Esophagus squamous epithelium (tissue), 5 donors: Measurements from ENCODE around the gene EVX2. TPM values are rescaled to one million over a fixed set of nuclear protein-coding genes. Genes with fewer than 3 reads are reported as not detected.
A peak's percentile ranks its signal among the peaks of the same experiment; 100 is the strongest.

Experiments
- DNase-seq: peaks from one replicate; lab custom pipeline; 2025; lab: John Stamatoyannopoulos, UW
- H3K27ac ChIP-seq, 4 donors: fragments of 200-600 bp; sonication (generic); one replicate each; pipeline ENCODE4 v1.5.1; 2016 to 2019; ENCODE audit warnings: mild to moderate bottlenecking in 1 of 4
- H3K27me3 ChIP-seq, 4 donors: fragments of 200-600 bp; sonication (generic); 1 replicate in 3 of 4; 2 replicates in 1 of 4; pipeline versions ENCODE4 v1.5.1 to v1.6.0; 2017 to 2021; ENCODE audit warnings: antibody characterized with exemption in 1 of 4
- H3K36me3 ChIP-seq, 3 donors: fragments of 200-600 bp; sonication (generic); one replicate each; pipeline ENCODE4 v1.5.1; 2016 to 2019
- H3K4me1 ChIP-seq, 3 donors: fragments of 200-600 bp; sonication (generic); one replicate each; pipeline ENCODE4 v1.5.1; 2017 to 2019
- H3K4me3 ChIP-seq, 4 donors: fragments of 200-600 bp; sonication (generic); 1 replicate in 3 of 4; 2 replicates in 1 of 4; pipeline ENCODE4 v1.5.1; 2016 to 2019; ENCODE audit warnings: mild to moderate bottlenecking in 2 of 4, moderate library complexity in 1 of 4
- H3K9me3 ChIP-seq, 3 donors: fragments of 200-600 bp; sonication (generic); one replicate each; pipeline ENCODE4 v1.5.1; 2016 to 2019
- POLR2A ChIP-seq, 4 donors: fragments of 450-650 bp; IDR thresholded peaks; one replicate each; pipeline ENCODE4 v1.6.1; 2017; ENCODE audit warnings: antibody characterized with exemption in 4 of 4, mild to moderate bottlenecking in 4 of 4, moderate library complexity in 3 of 4
- WGBS, 2 donors: methylation state at CpG; one replicate each; pipeline ENCODE4 v1.1.5; 2018; 5-methylcytosine and 5-hydroxymethylcytosine counted together
- intact Hi-C: fragments of 100-400 bp; cut with DNase I; formaldehyde crosslinking; loops from one replicate; pipeline ENCODE4 v1.15.0; 2022
- total RNA-seq, 4 donors: library from RNA; depleted of rRNA; stranded (reverse); fragments of >200 nt; gene quantifications; one replicate each; pipeline ENCODE4 v1.1.0, GENCODE V29; 2016
- TF ChIP-seq, protein P1 (sequence below), 6 experiments: fragments of 450-650 bp in 4 of 6; fragments of 200-600 bp in 2 of 6; sonication (generic) in 2 of 6; IDR thresholded peaks; one replicate each; pipeline ENCODE4 v1.5.1; 2016 to 2019; ENCODE audit warnings: antibody characterized with exemption in 6 of 6, mild to moderate bottlenecking in 4 of 6, moderate library complexity in 4 of 6
- donor health status: DM: yes; HTN: yes; CAD: no.

The EVX2 gene
- total RNA-seq, 4 donors from 2014 or later: not detected

DNA sequence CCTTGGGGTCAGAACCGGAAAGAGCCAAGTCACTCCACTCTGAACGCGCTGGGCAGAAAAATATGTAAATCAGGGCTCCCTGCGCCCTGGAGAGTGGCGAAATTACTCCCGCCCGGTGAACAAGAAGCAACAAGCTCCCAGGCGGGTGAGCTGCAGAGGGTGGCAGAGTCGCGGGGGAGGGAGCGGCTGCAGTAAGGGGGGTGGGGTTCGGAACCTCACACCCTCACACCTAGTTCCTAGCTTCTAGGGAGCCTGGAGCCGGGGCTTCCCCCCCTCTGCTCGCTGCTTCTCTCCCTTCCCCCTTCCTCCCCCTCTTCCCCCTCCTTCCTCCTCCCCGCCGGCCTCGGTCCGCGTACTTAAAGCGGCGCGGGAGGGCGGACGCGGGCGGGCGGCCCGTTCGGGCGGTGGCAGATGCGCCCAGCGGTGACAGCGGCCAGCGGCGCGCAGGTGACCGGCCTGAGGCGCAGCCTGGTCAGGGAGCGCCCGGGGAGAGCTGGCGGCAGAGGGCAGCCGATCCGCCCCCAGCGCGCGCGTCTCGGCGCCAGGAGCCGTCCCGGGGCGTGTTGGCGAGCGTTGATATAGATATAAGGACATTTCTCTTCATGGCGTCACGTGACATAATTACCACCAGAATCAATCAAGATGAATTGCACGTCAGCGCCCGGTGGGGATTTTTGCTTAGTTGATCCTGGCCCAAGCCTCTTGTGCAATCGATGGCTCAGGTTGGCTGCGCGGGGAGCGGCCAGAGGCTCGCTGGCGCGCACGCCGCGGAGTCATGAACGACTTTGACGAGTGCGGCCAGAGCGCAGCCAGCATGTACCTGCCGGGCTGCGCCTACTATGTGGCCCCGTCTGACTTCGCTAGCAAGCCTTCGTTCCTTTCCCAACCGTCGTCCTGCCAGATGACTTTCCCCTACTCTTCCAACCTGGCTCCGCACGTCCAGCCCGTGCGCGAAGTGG is 23.1 kb upstream of the EVX2 start, which contains the start of gene HOXD11:
TSS of gene HOXD11 (plus strand) at position 700 of the 959 bp plus-strand sequence. CDS start at position 776, 76 bp downstream.
- TF ChIP-seq, protein P1, sequence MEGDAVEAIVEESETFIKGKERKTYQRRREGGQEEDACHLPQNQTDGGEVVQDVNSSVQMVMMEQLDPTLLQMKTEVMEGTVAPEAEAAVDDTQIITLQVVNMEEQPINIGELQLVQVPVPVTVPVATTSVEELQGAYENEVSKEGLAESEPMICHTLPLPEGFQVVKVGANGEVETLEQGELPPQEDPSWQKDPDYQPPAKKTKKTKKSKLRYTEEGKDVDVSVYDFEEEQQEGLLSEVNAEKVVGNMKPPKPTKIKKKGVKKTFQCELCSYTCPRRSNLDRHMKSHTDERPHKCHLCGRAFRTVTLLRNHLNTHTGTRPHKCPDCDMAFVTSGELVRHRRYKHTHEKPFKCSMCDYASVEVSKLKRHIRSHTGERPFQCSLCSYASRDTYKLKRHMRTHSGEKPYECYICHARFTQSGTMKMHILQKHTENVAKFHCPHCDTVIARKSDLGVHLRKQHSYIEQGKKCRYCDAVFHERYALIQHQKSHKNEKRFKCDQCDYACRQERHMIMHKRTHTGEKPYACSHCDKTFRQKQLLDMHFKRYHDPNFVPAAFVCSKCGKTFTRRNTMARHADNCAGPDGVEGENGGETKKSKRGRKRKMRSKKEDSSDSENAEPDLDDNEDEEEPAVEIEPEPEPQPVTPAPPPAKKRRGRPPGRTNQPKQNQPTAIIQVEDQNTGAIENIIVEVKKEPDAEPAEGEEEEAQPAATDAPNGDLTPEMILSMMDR (IDR thresholded peaks at IDR 0.05): no peak
- TF ChIP-seq POLR2A (IDR thresholded peaks at IDR 0.05): no peak
- H3K9me3 ChIP-seq: no peaks in the 10 kb centered on the region
- no peaks in the 10 kb centered on the region for H3K36me3 ChIP-seq
- H3K27ac ChIP-seq: no peak within 1 kb of the TSS
- WGBS, 2 donors: 0% methylated on average over 6 to 8 of the region's 85 CpGs
- H3K27me3 ChIP-seq: peaks cover 27 to 100% (median 81%) of the 10 kb centered on the region in 4 donors
- intact Hi-C loops: no loop called here
- H3K4me3 ChIP-seq: peak within 1 kb of the TSS; percentile 24 to 66 (median 37)
- no peak for DNase-seq
- peaks cover 18 to 50% (median 31%) of the 10 kb centered on the region in 3 donors for H3K4me1 ChIP-seq

DNA sequence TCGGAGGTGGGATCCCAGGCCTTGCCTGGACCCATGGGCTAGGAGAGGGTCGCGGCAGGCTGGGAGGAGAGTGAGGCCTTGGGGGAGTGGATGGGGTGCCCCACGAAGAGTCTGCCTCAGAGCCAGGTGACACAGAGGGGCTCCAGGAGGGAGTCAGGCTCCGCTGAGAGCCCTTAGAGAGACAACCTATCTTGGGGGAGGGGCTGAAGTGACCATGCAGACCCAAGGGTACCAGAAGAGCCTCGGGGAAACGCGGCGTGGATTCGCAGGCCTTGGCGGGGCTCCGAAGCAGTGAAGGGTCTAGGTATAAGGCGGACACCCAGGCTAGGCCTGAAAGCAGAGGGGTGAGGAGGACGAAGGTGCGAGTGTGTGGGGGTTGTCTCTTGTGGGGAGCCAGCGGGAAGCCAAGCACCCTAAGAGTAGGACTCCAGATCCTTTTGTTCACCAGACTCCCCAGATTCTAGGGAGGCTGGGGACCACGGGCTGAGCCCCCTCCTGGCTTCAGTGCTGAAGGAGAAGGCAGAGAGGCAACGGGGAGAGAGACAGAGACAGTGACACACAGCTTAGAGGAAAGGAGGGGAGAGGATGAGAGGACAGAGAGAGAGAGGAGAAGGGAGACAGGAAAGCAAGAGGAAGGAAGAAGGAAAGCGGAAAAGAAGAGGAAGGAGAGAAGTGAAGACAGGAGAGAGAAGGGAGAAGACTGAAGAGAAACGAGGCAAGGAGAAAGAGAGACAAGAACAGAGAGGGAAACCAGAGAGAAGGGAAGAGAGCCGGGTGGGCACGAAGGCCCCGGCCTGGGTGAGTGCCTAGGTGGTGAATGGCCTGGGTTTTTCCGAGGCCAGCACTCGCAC is 22.2 kb upstream of the EVX2 start:
- TF ChIP-seq, protein P1 (IDR thresholded peaks at IDR 0.05): no peak
- no peak for TF ChIP-seq POLR2A (IDR thresholded peaks at IDR 0.05)
- H3K36me3 ChIP-seq: no peaks in the 10 kb centered on the region
- intact Hi-C loops: no loop called here
- H3K4me1 ChIP-seq: peaks cover 18 to 50% (median 31%) of the 10 kb centered on the region in 3 donors
- WGBS, 2 donors: 14 to 16% methylated on average over 20 of the region's 25 CpGs
- no peak overlapping the region for H3K27ac ChIP-seq
- H3K27me3 ChIP-seq: peaks cover 25 to 100% (median 80%) of the 10 kb centered on the region in 4 donors
- no peak for DNase-seq
- no peaks in the 10 kb centered on the region for H3K9me3 ChIP-seq
- H3K4me3 ChIP-seq: peak overlapping the region in 2 of 4 donors; percentile 47 to 66

DNA sequence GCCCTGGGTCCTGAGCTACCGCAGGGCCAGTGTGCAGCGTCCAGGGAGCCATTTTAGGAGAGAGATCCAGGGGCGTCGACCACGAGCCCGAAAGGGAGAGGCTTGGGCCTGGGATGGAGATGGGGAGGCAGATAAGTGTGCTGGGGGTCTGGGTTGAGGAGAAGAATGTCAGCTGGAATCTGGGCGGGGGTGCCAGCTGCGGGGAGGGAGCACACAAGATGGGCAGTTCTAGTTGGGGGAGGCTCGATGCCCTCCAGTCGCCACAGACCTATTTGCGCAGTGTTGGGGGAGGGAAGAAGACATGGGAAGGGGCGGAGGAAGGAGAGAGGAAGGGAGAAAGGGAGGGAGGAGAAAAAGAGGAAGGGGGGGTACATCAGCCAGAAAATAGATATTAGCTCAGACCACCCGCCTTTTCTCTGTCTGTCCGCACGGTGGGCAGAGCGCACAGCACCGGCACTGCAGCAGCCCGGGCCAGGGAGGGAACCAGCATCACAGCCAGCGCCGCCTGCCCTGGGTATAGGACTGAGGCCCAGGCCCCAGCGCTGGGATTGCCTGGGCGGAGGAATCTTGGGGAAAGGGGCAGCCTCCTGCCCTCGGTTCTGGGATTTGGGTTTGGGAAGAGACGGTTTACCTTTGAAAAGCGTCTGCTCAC is 21.4 kb upstream of the EVX2 start:
- intact Hi-C loops: no loop called here
- Histone ChIP-seq H3K27ac (no peak overlapping the region), H3K4me1 (peaks cover 18 to 54% (median 31%) of the 10 kb centered on the region in 3 donors), H3K9me3 (no peaks in the 10 kb centered on the region), H3K4me3 (peak overlapping the region in 1 of 4 donors; percentile 45), H3K27me3 (peaks cover 29 to 100% (median 80%) of the 10 kb centered on the region in 4 donors), H3K36me3 (no peaks in the 10 kb centered on the region)
- no peak for DNase-seq
- 11 to 20% methylated on average over 18 to 21 of the region's 25 CpGs for WGBS, 2 donors
- TF ChIP-seq, protein P1 (IDR thresholded peaks at IDR 0.05): no peak
- TF ChIP-seq POLR2A (IDR thresholded peaks at IDR 0.05): no peak

DNA sequence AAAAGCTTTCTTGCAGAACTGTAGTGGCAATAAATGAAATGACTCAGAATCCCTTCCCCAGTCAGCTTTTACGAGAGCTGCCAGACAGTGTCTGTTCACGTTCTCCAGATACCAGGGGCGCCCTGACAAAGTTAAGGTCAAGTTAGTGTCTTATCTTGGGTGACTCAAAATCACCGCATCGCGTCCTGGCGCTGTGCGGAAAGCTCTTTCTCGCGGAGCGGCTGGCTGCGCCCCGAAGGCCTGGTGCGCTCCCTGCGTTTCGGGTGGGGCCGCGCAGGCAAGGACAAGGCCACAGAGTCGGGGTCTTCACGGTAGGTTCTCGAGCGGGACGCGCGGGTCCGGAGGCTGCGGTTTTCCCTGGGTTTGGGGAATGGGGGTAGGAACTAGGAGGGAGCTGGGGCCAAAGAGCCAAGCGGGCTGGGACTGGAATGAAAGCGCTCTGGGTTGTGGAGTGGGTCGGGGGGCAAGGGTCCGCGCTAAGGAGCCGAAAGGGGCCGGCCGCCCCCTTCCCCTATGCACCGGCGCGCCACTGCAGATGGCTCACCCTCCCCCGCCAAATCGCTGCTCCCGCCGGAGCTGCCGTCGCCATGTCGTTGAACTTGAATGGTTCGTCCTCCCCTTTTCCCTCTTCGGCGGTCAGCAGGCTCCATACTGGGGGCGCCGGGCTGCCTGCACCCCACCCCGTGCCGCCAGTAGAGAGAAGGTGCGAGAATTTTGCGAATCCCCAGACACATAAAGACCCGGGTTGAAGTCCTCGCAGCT is 20.7 kb upstream of the EVX2 start:
- H3K27ac ChIP-seq: no peak overlapping the region
- H3K36me3 ChIP-seq: no peaks in the 10 kb centered on the region
- DNase-seq: no peak
- H3K27me3 ChIP-seq: peaks cover 35 to 100% (median 80%) of the 10 kb centered on the region in 4 donors
- H3K9me3 ChIP-seq: no peaks in the 10 kb centered on the region
- H3K4me3 ChIP-seq: peak overlapping the region in 1 of 4 donors; percentile 45
- 8 to 16% methylated on average over 7 to 20 of the region's 56 CpGs for WGBS, 2 donors
- peaks cover 18 to 61% (median 31%) of the 10 kb centered on the region in 3 donors for H3K4me1 ChIP-seq
- intact Hi-C loops: no loop called here
- no peak for TF ChIP-seq POLR2A (IDR thresholded peaks at IDR 0.05)
- TF ChIP-seq, protein P1 (IDR thresholded peaks at IDR 0.05): no peak
